Hepatocyte (in vitro differentiated cells): Measurements from ENCODE around the gene EIF2B1.

Experiments used
- CTCF ChIP-seq: fragments of 200-600 bp; sonication (generic); IDR thresholded peaks from 2 replicates; pipeline ENCODE4 v1.5.1; 2016; ENCODE audit warnings: antibody characterized with exemption, mild to moderate bottlenecking; ENCODE audit not compliant: poor library complexity
- EZH2 ChIP-seq: fragments of 200-600 bp; sonication (generic); IDR thresholded peaks from 2 replicates; pipeline ENCODE4 v1.6.1; 2016; ENCODE audit warnings: antibody characterized with exemption, mild to moderate bottlenecking, borderline replicate concordance
- EZH2phosphoT487 ChIP-seq: fragments of 200-600 bp; sonication (generic); IDR thresholded peaks from one replicate; pipeline ENCODE4 v1.6.1; 2018; ENCODE audit warnings: antibody characterized with exemption, mild to moderate bottlenecking, low read depth, moderate library complexity; ENCODE audit not compliant: unreplicated experiment, severe bottlenecking

DNA sequence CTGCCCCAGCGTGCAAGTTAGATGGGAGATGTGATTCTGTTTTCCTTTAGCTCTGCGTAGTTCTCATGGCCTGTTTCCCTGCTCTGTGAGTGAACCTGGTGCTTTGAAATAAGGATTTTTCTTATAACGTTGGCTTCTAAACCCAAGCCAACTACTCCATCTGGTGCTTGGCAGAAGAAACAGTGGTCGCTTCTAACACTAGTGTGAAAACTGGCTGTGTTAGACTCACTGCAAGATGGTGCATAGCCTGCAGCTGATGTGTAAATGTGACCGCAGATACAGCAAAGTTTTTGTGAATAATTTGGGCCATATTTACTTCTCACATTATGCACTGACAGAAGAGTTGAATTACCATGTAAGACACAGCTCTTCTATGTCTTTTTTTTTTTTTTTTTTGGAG, 12.4 kb upstream of the EIF2B1 start:
- TF ChIP-seq CTCF (no peak), EZH2phosphoT487 (no peak), EZH2 (no peak)
